GM19025 (cell line): ENCODE results near the gene PKP3.
"Not testable (repeated sequence)": the region's sequence is repeated elsewhere in the genome, so short reads cannot be mapped to it uniquely, and the experiment has no call there.

Experiments used
- ATAC-seq: cut with Tn5 transposase; IDR thresholded peaks from one replicate; pipeline ENCODE4 v1.9.1; 2021; ENCODE audit warnings: mild to moderate bottlenecking, low read depth, moderate library complexity; ENCODE audit not compliant: unreplicated experiment

PKP3 gene

DNA sequence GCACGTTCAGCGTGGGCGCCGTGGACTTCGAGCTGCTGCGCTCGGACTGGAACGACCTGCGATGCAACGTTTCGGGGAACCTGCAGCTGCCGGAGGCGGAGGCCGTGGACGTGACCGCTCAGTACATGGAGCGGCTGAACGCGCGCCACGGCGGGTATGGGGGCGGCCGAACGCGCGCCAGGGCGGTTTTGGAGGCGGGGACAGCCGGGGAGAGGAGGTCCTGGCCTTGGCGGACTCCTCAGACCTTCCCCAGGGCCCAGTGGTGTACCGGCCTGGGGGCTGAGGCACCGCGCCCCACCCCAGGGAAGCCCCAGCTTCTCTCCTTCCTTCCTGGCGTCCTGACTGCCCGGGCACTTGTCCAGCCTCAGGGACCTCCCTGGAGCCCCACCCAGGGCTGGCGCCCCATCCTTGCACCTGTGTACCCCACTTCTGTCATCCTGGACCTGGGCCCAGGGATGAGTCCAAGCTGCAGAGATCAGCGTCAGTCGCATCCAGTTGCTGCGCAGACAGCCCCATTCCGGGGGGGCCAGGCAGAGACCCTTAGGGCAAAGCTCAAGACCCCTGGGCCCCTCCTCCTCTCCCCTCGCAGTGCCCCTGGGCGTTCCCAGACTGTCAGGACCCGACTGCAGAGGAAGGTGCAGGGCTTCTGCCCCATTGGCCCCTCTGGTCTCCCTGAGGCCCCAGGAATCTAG is 16.7 kb upstream of the PKP3 start:
- ATAC-seq, result no peak

DNA sequence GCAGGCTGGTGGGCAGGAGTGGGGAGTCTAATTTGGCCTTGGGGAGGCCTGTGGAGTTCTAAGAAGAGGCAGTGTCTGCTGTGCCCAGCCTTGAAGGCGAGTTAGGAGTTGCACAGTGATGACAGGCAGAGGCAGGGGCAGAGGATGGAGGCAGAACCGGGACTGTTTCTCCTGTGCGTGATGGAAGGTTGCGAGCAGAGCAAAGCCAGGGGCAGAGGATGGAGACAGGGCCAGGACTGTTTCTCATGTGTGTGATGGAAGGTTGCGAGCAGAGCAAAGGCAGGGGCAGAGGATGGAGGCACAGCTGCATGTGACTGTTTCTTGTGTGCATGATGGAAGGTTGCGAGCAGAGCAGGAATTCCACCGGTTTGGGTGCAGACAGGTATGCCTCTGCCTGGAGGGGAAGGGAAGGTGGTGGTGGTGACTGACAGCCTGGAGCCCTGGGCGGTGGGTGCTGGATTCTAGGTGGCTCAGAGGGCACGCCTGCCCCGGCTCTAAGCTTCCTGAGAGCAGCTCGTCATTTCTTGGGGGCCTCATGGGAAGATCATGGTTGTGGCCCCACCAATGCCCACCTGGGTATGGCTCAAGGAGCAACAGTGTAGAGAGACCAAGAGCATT is 16.0 kb upstream of the PKP3 start:
- ATAC-seq, result no peak

DNA sequence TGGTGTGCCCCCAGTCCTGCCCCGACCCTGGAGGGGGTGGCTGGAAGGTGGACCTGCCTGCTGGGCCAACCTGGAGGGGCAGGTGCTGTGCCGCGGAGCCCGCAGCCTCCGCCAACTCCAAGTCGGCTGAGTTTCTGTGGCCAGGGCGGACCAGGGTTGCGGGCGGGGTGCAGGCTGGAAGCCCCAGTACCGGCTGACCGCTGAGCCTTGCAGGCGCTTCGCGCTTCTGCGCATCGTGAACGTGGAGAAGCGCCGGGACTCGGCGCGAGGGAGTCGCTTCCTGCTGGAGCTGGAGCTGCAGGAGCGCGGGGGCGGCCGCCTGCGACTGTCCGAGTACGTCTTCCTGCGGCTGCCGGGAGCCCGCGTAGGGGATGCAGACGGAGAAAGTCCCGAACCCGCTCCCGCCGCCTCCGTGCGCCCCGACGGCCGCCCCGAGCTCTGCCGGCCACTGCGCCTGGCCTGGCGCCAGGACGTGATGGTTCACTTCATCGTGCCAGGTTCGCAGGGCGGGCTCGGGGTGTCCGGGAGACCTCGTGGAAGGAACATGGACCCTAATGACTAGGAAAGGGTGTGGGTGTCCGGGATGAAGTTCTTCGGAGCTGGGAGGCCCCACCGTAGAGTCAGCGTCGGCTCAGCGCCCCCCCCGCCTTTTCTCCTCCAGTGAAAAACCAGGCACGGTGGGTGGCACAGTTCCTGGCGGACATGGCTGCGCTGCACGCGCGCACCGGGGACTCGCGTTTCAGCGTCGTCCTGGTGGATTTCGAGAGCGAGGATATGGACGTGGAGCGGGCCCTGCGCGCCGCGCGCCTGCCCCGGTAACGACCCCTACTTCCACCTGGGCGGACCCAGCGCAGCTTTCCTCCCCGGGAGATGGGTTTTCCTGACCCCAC is 14.6 kb upstream of the PKP3 start:
- no peak for ATAC-seq

DNA sequence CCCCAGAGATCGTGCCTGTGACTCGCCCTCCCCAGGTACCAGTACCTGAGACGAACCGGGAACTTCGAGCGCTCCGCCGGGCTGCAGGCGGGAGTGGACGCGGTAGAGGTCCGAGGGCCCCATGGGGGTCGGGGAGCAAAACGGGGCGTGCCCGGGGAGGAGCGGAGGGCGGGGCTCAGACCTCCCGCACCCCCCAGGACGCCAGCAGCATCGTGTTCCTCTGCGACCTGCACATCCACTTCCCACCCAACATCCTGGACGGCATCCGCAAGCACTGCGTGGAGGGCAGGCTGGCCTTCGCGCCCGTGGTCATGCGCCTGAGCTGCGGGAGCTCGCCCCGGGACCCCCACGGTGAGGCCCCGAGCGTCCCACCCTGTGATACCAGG is 13.9 kb upstream of the PKP3 start:
- ATAC-seq, result no peak

DNA sequence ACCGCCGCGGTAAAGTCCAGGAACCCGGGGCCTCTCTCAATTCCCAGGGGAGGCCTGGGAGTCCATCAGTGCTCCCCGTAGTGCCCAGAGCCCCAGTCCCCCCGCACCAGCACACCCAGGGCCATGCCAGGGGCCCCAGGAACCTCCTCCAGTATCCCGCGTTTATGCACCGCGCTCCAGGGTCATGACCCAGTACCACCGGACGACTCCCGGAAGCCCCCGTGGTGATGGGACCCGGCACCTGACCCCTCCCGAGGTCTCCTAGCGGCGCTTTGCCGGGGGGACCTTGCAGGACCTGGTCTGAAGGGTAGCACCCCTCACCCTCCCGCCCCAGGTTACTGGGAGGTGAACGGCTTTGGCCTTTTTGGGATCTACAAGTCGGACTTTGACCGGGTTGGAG is 13.5 kb upstream of the PKP3 start:
- ATAC-seq, result no peak

DNA sequence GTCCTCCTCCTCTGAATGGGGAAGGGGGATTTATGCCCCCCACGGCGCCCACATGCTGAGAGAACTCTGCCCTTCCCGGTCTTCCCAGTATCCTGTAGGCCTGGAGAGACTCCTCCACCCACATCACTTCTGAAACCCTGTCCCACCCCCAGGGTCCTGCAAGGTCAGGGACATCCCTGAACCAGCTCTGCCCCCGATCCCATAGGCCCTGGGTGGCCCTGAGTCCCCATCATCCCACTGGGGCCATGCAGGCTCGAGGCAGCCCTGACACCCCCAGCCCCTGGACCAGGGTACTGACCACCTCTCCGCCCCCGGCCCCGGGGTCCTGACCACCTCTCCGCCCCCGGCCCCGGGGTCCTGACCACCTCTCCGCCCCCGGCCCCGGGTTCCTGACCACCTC is 13.0 kb upstream of the PKP3 start:
- no peak for ATAC-seq

DNA sequence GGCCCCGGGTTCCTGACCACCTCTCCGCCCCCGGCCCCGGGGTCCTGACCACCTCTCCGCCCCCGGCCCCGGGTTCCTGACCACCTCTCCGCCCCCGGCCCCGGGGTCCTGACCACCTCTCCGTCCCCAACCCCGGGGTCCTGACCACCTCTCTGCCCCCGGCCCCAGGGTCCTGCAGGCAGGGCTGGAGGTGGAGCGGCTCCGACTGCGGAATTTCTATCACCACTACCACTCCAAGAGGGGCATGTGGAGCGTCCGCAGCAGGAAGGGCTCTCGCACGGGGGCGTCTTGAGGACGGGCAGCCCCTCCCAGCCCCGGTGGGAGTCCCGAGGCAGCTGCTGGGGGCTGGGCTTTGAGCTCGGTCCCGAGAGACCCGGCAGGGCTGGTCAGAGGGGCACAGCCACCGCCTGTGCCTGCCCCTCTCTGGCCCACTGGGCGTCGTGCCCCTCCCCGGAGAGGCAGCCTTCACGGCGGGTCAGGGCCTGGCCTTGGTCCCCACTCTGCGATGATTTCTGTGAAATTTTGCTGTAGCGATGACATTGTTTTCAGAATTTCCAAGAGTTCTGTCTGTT is 12.4 kb upstream of the PKP3 start:
- no peak for ATAC-seq

DNA sequence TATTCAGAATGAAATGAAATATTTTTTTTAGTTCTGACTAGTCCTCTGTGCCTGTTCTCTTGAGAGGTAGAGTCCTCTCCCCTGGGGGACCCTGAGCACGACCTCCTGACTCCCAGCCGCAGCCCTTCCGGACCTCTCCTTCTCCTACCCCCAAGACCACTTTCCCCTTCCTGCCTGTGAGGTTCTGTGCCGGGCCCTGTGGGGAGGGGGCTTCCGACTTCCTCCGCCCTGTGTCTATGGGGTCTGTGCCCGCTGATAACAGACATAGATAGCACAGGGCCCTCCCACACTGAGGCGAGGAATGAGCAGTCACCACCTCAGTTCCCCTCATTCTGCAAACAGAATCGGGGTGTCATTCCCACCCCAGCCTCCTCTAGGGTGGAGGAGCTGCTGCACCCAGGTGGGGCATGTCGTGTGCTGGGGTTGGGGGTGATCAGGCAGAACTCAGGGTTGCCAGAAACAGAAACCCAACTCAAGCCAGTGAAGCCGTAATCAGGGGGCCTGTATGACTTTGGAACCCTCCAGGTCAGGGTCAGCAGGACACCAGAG is 11.9 kb upstream of the PKP3 start:
- ATAC-seq, result no peak

DNA sequence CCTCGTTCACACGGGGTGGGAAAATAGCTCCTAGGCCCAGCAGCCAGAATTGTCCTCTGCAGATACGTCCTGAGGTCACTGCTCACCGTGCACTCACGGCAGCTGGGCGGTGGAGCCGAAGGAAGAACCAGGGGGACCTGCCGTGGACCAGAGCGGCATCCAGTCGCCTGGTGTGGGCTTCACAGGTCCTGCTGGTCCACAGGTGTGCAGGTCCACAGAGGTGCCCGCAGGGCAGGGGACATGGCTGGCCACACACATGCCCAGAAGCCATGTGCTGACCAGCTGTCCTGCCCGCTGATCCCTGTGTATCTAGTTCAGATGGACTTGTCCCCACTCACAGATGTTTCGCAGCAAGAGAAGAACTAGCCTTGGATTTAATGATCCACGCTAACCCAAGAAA is 10.6 kb upstream of the PKP3 start:
- no peak for ATAC-seq

DNA sequence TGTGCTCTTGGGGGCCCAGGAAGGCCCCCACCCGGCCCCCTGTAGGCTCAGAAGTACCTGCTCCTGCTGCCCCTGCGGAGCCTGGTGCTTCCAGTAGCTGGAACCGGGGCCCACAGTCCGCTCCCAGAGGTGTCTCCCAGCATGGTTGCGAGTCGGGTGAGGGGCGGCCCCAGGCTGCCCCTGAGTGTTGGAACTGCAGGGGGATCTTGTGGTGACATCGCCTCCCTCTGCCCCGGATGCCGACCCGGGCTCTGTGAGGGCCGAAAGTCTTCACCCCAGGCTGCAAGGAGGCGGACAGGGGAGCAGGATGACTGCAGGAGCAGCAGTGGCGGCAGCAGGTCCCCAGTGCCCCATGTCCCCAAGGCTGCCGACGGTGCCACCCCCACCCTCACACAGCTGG is 9.5 kb upstream of the PKP3 start:
- ATAC-seq, result no peak

DNA sequence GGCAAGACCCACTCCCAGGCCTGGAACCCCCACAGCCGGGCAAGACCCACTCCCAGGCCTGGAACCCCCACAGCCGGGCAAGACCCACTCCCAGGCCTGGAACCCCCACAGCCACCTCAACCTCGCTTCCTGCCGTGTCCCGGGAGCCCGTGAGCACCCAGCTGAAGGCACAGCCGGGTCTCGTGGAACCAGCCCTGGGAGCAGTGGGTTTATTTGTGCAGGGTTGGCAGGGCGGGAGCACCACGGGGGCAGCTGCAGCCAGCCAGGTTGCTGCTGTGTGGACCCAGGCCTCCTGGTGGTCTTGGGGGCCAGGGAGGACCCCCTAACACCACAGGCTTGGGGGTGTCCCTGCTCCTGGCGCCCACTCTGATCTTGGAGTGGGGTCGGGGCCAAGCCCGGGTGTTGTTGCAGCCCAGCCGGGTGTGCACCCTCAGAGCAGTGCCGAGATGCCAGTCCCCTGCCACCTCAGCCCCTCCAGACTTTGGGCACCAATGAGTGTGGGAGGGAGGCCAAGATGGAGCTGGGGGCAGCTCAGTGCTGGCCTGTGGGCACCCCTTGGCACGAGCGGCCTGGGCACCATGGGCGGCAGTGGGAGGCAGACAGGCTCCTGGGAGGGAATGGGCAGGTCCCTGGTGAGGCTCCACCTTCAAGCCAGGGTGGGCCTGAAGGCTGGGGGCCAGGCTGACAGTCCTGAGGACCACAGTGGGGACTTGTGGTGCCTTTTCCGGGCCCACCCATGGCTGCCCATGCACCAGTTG is 8.2 kb upstream of the PKP3 start:
- no peak for ATAC-seq

DNA sequence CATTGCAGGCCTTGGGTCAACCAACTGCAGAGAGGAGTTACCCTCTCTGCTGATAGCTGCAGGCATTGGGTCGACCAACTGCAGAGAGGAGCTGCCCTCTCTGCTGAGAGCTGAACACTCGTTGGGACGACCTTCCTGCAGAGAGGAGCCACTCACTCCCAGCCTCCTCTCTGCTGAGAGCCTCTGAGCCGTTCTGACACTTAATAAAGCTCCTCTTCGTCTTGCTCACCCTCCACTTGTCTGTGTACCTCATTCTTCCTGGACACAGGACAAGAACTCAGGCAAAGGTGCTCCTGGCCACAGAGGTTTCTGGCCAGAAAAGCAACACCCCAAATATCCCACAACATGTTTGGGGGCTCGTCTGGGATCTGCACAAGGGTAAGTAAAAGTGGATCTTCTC is 7.5 kb upstream of the PKP3 start:
- ATAC-seq, result no peak

DNA sequence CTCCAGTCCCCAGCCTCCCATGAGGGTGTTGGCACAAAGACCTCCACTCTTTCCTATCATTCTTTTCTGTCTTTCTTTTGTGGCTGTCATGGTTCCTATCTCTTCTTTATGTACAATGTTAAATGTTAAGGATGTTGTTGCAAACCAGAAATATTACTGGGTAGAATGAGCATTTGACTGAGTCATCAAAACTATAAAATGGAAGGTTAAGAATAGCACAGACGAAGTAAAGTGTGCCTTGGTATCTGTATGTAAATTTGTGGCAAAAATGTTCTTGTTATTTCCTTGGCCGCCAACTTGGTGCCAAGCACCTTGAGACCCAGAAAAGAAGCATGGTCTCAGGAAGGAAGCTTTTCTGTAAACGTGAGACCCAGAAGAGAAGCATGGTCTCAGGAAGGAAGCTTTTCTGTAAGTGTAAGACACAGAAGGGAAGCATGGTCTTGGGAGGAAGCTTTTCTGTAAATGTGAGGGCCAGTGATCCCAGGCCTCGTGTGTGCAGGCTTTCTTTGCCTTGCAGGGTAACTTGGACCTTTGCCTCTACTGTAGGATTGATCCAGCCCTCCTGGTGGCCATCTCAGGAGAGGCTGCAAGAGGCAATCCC is 6.7 kb upstream of the PKP3 start:
- no peak for ATAC-seq

DNA sequence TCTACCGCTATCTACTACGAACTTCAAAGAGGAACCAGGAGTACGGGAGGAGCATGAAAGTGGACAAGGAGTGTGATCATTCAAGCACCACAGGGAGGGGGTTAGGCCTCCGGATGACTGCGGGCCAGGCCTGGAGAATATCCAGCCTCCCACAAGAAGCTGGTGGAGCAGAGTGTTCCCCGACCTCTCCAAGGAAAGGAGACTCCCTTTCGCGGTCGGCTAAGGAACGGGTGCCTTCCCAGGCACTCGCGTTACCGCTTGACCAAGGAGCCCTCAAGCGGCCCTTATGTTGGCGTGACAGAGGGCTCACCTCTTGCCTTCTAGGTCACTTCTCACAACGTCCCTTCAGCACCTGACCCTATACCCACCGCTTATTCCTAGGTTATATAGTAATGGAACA is 4.6 kb upstream of the PKP3 start:
- ATAC-seq, result not testable (repeated sequence)

DNA sequence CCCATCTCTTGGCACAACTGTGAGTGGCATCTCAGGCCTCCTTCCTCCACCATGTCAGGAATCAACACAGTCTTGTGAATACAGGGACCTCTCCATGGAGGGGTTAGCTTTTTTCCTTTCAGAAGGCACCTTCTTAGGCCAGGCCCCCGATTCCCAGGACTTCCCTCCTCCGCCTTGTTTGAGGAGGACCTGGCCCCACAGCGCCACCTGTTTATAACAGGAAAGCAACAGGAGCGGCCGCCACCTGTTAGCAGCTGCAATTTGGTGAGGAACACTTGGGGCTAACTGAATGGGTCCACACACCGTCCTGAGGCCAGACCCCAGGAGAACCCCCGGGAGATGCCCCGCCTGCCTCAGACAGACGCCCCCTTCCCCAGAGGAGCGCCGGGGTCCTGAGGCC is 3.8 kb upstream of the PKP3 start:
- ATAC-seq, result no peak

DNA sequence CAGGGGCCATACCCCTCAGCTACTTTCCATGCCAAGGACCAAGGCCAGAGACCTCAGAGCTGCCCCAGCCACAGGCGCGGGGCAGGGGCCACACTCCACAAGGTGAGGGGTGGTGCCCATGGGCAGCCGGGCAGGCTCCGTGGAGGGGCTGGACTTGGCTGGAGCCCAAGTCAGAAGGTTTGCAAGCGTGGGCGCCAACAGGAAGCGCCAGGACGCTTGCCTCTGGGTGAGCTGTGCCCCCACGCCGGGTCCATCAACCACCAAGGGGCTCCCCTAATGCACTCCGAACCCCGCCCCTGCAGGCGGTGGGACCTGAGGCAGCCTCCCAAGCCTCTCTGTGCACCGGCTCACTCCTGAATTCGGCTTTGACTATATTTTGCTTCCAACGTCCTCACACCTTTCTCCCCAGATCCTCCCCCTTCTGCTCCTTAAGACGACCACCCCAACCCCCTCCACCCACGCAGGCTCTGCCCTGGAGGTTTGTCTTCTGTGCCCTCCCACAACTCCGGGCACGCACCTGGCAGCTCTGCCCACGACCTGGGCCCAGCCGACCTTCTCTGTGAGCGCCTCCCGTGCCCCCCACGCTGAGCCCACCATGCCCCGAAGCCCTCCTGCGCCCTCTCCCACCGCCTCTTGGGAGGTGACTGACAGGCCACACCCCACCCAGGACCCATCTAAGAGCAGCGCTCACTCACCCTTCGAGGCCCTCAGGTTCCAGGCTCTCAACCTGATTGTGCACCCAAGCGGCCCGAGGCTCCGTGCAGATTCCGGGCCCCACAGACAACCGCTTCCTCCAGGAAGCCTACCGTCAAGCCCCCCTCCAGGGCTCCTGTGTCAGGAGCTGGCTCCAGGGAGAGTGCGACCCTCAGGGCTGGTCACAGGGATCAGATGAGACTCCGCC is 2.6 kb upstream of the PKP3 start:
- ATAC-seq, result no peak

DNA sequence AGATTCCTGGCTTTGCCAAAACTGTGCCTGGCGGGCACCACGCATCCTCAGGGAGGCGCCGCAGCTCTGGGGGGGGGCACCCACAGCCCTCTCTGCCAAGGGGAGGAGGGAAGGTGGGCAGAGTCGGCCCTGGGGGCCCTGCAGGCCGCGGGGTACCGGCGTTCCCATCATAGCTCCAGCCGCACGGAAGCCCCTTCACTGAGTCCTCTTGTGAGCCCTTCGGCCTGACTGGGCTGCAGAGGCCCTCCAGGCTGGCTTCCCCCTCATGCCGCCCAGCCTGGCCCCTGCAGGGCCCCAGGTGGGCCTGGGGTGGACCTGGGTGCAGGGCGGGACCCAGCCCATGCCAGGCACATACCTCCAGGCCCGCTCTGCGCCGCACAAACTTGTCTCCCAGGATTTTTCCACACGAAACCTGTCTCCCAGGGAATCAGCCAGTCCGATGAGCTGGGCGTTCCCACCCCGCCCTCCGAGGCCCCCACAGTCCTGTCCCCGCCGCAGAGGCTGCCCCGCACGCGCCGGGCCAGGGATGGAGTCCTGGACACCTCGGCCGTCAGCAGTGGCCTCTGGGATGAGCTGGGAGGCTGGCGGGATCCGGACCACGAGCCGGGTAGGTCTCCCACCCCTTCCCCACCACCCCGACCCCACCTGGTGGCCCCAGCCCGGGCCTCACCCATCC is 1.8 kb upstream of the PKP3 start:
- ATAC-seq, result no peak

DNA sequence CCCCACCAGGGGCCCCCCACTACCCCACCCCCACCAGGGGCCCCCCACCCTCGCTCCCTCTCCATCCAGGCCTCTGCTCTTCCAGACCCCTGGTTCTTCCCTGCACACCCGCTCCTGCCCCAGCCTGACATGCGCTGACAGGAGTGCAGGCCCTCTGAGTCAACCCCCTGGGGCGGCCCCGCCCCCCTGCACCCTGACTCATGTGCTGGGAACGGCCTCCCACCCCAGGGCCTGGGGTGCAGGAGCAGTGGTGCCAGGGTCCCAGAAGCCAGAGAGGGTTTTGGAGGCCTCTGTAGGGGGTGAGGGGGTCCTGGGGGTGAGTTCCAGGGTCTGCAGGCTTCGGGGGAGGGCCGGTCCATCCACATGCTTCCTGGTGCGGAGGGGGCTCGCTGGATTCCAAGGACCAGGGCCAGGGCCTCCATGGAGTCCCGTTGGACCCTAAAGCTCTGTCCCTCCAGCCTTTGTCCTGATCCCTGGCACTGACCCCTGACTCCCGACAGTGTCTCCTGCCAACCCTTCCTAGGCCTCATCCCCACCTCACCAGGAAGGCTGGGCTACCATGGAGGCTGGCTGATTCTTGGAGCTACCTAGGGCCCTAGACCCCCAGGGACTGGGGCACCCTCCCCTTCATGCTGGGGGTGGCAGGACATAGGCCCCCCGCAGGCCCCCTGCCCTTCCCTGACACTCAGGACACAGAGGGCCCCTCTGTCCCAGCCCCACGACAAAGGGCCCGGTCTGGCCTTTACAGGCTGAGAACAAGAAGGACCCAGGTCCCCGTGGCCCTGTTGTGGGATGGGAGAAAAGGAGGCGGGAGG is 583 bp upstream of the PKP3 start:
- ATAC-seq, result no peak
